ENCODE data around the gene GPC6. TPM values are rescaled to one million over a fixed set of nuclear protein-coding genes. Genes with fewer than 3 reads are reported as not detected.

GPC6 gene
- polyA plus RNA-seq, 1 donor (not counting 4 experiments of a cell fraction or from before 2014, with no cell fraction given): 0.42 TPM

DNA sequence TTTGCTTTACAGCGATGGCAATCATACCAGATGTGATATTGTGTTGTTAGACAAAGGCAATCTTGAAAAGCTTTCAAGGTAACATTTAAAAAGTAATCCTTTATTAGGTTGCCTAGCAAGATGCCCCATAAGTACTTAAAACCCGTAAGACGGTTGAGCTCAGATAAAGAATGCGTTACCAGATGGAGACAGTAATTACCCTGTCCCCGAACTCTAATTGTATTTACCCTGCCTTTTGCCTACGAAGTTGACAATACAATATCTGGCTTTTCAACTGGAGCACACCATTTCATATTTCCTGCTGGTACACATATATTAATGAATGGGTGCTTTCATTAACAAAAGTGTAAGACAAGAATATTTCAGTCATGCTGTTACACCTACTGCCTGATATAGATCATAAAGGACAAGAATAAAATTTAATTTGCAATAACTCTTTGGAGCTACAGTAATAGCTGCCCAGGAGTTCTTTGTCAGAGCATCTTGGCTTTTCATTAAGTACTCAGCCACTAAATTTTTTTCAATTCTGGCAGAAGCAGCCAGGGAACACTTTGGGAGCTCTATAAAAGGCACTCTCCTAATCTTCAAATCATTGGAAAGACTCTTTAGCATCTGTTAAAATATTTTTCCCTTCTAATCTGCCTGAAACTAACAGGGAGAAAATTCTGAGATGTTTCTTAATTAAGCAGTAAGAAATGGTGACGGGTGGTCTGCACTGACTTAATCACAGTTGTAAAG lies 1189.1 kb downstream of the GPC6 start:
- Histone ChIP-seq H2AFZ (ENCODE audit: control insufficient read depth, low read length) (no peak overlapping the region), H3K36me3 (ENCODE audit: control insufficient read depth in 2 of 2, extremely low read depth in 1 of 2, insufficient read depth in 2 of 2, low read length in 2 of 2) (no peaks in the 10 kb centered on the region), H3K9ac (ENCODE audit: control insufficient read depth, extremely low read depth, insufficient read depth, low read length) (no peak overlapping the region), H3K4me1 (ENCODE audit: control insufficient read depth, extremely low read depth, insufficient read depth, low read length) (no peaks in the 10 kb centered on the region), H3K4me2 (ENCODE audit: control insufficient read depth, extremely low read depth, insufficient read depth, low read depth, low read length) (no peak overlapping the region), H4K20me1 (ENCODE audit: control insufficient read depth, extremely low read depth, insufficient read depth, low read length) (no peaks in the 10 kb centered on the region), H3K79me2 (ENCODE audit: control insufficient read depth, insufficient read depth, low read length) (no peaks in the 10 kb centered on the region), H3K4me3 (ENCODE audit: control insufficient read depth in 2 of 3, extremely low read depth in 1 of 3, insufficient read depth in 2 of 3, low read depth in 1 of 3, low read length in 3 of 3) (no peak overlapping the region), H3K27ac (ENCODE audit: control insufficient read depth, insufficient read depth, low read length) (no peak overlapping the region), H3K9me1 (ENCODE audit: control insufficient read depth, extremely low read depth, insufficient read depth, low read length) (no peaks in the 10 kb centered on the region), H3K27me3 (ENCODE audit: control insufficient read depth, extremely low read depth, insufficient read depth, low read length) (no peaks in the 10 kb centered on the region), H3K9me3 (ENCODE audit: control insufficient read depth, low read depth, low read length) (no peaks in the 10 kb centered on the region)
- DNase-seq (ENCODE audit: low read depth, low spot score) (no peak), FAIRE-seq (no peak)
- TF ChIP-seq EZH2 (IDR thresholded peaks at IDR 0.05; ENCODE audit: low read length): no peak
- TF ChIP-seq, protein P1, sequence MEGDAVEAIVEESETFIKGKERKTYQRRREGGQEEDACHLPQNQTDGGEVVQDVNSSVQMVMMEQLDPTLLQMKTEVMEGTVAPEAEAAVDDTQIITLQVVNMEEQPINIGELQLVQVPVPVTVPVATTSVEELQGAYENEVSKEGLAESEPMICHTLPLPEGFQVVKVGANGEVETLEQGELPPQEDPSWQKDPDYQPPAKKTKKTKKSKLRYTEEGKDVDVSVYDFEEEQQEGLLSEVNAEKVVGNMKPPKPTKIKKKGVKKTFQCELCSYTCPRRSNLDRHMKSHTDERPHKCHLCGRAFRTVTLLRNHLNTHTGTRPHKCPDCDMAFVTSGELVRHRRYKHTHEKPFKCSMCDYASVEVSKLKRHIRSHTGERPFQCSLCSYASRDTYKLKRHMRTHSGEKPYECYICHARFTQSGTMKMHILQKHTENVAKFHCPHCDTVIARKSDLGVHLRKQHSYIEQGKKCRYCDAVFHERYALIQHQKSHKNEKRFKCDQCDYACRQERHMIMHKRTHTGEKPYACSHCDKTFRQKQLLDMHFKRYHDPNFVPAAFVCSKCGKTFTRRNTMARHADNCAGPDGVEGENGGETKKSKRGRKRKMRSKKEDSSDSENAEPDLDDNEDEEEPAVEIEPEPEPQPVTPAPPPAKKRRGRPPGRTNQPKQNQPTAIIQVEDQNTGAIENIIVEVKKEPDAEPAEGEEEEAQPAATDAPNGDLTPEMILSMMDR (optimal IDR thresholded peaks at IDR 0.05 in 1 of 3, IDR thresholded peaks at IDR 0.05 in 1 of 3, conservative IDR thresholded peaks at IDR 0.05 in 1 of 3; ENCODE audit: extremely low read depth in 1 of 3, insufficient read depth in 2 of 3, low read length in 3 of 3): no peak
- dilution Hi-C loops (cut with MboI; ENCODE audit: extremely low pct_ligation_motif_present, low sequenced_read_pairs): no loop called here

GRCh38 chr13:94416454-94417080 lies 1190.0 kb downstream of the GPC6 start:
- no peaks in the 10 kb centered on the region for H3K27me3 ChIP-seq (ENCODE audit: control insufficient read depth, extremely low read depth, insufficient read depth, low read length)
- DNase-seq (ENCODE audit: low read depth, low spot score) (no peak), FAIRE-seq (no peak)
- H3K36me3 ChIP-seq (ENCODE audit: control insufficient read depth in 2 of 2, extremely low read depth in 1 of 2, insufficient read depth in 2 of 2, low read length in 2 of 2): no peaks in the 10 kb centered on the region
- no peak overlapping the region for H3K27ac ChIP-seq (ENCODE audit: control insufficient read depth, insufficient read depth, low read length)
- no peak overlapping the region for H2AFZ ChIP-seq (ENCODE audit: control insufficient read depth, low read length)
- H3K4me2 ChIP-seq (ENCODE audit: control insufficient read depth, extremely low read depth, insufficient read depth, low read depth, low read length): no peak overlapping the region
- no peak for TF ChIP-seq EZH2 (IDR thresholded peaks at IDR 0.05; ENCODE audit: low read length)
- TF ChIP-seq, protein P1 (optimal IDR thresholded peaks at IDR 0.05 in 1 of 3, IDR thresholded peaks at IDR 0.05 in 1 of 3, conservative IDR thresholded peaks at IDR 0.05 in 1 of 3; ENCODE audit: extremely low read depth in 1 of 3, insufficient read depth in 2 of 3, low read length in 3 of 3): peak; percentile 53 to 76 (median 56)
- H3K4me3 ChIP-seq (ENCODE audit: control insufficient read depth in 2 of 3, extremely low read depth in 1 of 3, insufficient read depth in 2 of 3, low read depth in 1 of 3, low read length in 3 of 3): no peak overlapping the region
- H3K9me3 ChIP-seq (ENCODE audit: control insufficient read depth, low read depth, low read length): no peaks in the 10 kb centered on the region
- H3K9me1 ChIP-seq (ENCODE audit: control insufficient read depth, extremely low read depth, insufficient read depth, low read length): no peaks in the 10 kb centered on the region
- no peaks in the 10 kb centered on the region for H4K20me1 ChIP-seq (ENCODE audit: control insufficient read depth, extremely low read depth, insufficient read depth, low read length)
- dilution Hi-C loops (cut with MboI; ENCODE audit: extremely low pct_ligation_motif_present, low sequenced_read_pairs): no loop called here
- no peak overlapping the region for H3K9ac ChIP-seq (ENCODE audit: control insufficient read depth, extremely low read depth, insufficient read depth, low read length)
- H3K4me1 ChIP-seq (ENCODE audit: control insufficient read depth, extremely low read depth, insufficient read depth, low read length): no peaks in the 10 kb centered on the region
- no peaks in the 10 kb centered on the region for H3K79me2 ChIP-seq (ENCODE audit: control insufficient read depth, insufficient read depth, low read length)

Data from keratinocyte (primary cell).